ENCODE measurements around the gene TBC1D23.
"Not testable (repeated sequence)": the region's sequence is repeated elsewhere in the genome, so short reads cannot be mapped to it uniquely, and the experiment has no call there.

The TBC1D23 gene

GRCh38 chr3:100260081-100260684 lies 609 bp upstream of the TBC1D23 start:
- peak; percentile 59 for DNase-seq

DNA sequence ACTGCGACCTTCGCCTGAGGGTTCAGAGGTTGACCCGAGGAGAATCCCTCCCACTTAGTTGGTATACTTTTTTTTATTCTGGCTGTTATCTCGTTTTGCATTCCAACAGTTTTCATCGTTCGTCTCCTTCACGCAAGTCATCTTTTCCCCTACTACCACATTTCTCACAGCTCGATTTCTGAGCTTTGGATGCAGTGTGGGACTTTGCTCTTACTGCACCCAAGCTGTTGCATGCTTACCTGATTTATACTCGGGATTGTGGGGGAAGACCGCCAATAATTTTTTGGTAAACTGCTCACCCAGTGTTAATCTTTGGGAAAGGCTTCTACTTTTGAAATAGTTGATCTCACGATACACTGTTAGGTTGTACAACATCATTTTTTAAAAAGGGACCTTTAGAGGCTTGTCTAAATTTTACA lies 702 bp downstream of the TBC1D23 start:
- no peak for DNase-seq

- not testable (repeated sequence) for DNase-seq
Observed at GRCh38 chr3:100262925-100263324, 2.1 kb downstream of the TBC1D23 start.

GRCh38 chr3:100263583-100263982 lies 2.8 kb downstream of the TBC1D23 start:
- DNase-seq = no peak

DNA sequence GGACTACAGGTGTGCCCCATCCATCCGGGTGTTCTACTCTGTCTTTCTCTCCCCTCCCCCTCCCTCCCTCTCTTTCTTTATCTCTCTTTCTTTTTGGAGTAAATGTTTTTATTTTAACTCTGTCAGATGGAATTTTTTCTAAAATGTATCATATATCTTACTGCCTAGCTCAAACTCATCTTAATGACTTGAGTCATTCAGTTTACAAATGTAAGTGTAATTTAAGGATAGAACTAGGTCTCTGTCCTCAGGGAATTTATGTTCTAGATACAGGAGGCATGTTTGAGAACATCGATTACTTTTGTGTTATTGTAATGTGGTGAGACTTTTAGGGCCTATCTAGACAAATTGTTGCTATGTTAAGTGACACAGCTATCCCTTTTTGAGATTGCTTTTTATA lies 3.5 kb downstream of the TBC1D23 start:
- DNase-seq = no peak

DNA sequence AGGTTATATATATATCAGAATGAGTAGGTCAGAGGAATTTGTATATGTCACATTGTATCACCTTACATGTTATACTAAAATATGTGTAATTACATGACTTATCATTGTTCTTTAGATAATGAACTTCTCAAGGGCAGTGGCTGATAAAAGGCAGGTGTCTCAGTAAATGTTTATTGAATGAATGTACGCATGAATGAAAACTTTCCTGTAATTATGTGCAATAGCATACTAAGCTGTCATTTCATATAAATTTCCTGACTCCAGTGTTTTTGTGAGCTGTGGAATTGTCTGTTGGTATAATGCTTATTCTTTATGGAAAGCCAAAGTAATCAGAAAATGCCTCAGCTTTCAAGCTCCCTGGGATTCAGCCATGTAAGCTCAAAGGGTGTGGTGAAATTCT lies 4.2 kb downstream of the TBC1D23 start:
- DNase-seq = no peak

DNA sequence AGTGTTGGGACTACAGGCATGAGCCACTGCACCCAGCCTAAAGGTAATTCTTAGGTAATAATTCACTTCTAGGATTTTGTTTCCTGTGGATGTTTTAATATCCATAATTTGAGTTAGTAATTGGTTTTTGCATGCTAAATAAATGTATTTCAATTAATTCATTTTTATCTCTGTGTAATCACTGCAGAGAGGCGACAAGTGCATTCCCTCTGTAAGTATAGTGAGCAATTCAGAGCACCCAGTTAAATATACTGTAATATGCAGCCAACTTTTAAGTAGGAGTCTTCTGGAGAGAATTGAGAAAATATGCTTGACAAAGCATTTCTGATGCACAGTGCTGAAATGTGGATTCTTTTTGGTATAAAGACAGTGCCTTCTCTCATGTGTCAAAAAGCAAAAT lies 5.7 kb downstream of the TBC1D23 start:
- no peak for DNase-seq

DNA sequence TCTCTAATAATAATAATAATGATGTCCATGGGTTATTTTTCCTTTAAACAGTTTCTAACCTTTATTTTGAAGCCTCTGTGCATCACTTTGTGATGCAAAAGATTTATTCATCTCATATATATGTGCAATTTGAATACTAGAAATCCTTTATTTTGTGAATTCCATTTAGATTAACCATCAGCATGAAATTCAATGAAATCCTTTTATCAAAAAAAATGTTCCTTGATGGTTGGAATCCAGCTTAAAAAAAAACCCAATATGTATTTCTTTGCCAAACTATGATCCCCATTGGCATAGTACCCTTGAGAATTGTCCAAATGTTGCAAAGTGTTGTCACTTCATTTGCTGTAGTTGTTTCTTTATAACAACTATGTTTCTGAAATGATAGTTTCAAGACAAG lies 7.4 kb downstream of the TBC1D23 start:
- DNase-seq = no peak

GRCh38 chr3:100269001-100269400 lies 8.2 kb downstream of the TBC1D23 start:
- no peak for DNase-seq

DNA sequence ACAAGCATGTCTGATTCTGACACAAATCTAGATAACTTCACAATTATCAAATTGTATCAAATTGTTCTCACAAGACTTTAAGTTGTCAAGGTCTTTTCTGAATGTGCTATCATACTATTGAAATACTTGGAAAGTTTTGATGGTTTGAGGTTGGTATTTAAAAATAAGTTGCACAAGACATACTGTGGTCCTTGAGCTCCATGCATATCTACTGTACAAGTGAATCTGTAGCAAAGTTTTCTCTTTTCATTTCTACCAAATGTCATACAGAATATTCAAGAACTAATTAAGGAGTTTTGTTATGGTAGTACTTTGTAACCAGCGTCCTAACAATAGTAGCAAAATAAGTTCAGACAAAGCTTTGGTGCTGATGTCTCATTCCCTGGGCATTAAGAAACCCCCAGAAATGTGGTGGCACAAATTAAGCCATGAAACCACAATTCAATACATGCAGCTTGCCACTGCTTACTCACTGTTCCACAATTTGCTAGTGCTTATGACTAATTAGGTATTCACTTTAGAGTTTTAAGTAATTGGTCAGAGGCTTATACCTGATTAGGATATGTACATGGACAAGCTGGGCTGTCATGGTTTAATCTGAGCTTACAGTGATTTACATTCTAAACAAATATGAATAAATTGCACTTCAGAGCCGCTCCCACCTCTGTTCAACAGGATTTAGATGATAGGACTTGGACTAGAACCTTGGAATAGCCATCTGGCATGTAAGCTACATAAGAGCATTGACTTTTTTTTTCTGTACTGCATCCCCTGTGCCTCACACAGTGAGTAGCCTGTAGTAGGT lies 8.8 kb downstream of the TBC1D23 start:
- no peak for DNase-seq

- DNase-seq = no peak
Observed at GRCh38 chr3:100270215-100270583, 9.4 kb downstream of the TBC1D23 start.

GRCh38 chr3:100271522-100271921 lies 10.7 kb downstream of the TBC1D23 start:
- DNase-seq = no peak

- DNase-seq = not testable (repeated sequence)
Observed at GRCh38 chr3:100272797-100273611, 12.2 kb downstream of the TBC1D23 start.

GRCh38 chr3:100274361-100274760 lies 13.6 kb downstream of the TBC1D23 start:
- no peak for DNase-seq

DNA sequence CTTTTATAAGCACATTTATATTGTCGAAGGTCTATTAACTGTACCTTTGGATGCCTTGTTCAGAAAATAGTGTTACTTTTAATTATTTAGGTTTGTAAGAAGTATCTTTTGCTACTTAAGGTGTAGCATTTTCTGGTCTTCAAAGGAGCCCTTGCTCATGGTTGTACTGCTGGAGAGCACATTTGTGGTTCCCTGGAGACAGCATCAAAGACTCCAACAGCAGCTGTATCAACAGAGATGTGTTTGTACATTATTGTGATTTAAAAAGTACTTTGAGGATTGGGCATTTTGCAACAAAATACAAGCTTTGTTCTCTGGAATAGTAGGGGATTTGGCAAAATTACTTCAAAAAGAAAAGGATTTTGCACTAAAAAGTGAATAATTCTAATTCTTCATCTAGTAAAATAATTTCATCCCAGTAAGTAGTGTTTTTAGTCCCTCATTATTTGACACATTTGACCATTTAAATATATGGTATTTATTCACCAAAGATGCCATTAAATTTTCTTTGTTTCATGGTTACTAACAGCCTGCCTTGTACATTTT lies 16.5 kb downstream of the TBC1D23 start:
- no peak for DNase-seq

DNA sequence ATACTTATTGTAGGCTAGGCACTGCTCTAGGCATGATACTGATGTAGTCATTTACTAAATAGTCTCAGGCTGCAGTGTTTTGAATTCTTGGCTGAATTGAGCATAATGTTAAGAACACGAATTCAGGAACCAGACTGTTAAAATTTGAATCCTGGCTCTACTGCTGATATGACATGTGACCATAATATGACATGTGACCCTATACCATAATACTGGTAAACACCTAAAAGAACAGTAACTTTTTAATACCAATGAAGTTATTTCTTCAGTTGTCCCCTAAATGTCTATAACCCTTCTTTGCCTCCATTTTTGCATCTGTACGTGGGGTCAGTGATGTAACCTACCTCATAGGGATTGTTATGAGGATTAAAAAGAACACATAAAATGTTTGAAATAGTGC lies 18.1 kb downstream of the TBC1D23 start:
- DNase-seq = no peak

DNA sequence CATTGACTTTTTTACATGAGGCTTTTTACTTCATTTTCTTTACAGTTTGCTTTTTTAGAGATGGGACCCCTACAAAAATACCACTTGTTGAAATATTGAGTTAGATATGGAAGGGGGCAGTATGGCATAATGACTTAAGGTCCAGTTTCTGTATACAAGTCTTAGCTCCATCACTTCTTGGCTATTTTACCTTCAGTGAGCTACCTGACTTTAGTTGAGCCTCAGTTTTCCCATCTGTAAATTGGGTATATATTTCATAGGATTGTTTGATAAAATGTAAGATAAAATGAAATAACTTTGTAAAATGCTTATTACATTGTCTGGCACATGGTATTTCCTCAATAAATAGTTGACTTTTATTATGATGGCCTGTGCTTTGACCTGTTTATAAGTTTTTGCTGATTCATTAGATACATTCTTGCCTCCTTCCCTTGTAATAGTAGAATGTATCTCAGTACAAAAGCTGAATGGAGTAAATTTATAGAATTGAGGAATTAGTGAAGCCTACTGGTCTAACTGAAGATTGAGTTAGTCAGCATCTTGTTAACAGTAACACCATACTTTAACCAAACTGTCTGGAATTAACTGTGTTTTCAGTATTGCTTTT lies 27.6 kb downstream of the TBC1D23 start:
- no peak for DNase-seq

DNA sequence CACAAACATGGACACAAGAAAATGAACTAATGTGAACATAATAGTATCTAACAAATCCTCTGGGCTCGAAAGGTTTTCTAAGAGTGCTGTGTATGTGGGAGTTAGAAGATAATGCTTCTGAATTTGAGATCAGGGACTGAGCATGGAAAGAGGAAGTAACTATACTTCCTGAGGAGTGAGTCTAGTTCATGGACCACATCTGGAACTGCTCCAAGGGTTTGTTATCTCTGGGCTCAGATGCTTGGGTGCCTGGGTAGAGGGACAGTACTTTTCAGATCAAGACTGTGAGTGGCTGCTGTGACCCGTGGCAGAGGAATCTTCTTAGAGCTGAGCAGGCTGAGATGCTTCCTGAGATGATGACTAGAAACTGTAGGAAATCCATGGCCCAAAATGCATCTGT lies 28.5 kb downstream of the TBC1D23 start:
- no peak for DNase-seq

DNA sequence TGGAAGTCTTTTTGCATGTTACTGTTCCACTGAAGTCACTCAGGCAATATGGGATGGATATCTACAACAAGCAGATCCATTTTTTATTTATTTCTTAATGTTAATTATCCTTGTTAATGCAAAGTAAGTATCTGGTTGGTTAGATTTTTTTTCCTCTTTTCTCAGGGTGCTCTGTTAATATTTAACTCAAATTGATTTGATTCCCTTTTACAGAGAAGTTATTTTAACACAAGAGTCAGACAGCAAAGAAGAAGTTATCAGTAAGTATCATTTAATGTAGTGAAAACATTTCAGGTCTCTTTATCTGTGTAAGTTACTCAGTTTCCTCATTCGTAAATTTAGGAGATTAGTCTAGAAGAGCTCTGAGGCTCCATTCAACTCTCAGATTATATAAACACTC lies 34.3 kb downstream of the TBC1D23 start:
- DNase-seq = no peak

GRCh38 chr3:100297784-100298183 lies 37.0 kb downstream of the TBC1D23 start:
- no peak for DNase-seq

- DNase-seq = no peak
Observed at GRCh38 chr3:100299016-100299415, 38.2 kb downstream of the TBC1D23 start.

- no peak for DNase-seq
Observed at GRCh38 chr3:100306695-100307094, 45.9 kb downstream of the TBC1D23 start.

DNA sequence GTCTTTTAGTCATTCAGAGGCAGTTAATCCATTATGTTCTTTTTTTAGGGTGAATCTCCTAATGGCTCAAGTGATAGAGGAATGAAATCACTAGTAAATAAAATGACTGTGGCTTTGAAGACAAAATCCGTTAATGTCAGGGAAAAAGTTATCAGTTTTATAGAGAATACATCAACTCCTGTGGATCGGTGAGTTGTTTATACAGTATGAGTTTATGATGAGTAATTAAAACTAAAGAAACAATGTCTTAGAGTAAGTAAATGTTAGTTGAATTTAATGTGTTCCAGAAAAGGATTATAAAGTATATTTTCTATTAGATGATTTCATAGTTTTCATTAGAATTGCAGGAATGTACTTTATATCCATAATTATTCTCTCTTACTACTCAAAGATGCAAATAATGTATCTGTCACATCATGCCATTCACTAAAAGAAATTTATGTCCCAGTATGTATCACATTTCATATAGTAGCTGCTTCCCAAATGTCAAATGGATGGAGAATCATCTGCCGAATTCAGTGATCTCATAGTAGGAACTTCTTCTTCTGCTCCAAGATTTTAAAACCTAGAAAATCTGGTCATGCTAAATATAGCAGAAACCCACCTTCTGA lies 49.7 kb downstream of the TBC1D23 start:
- no peak for DNase-seq

All from NCI-H1105 treated with DMSO at 0.1 percent for 48 hours (cell line).